CD4-positive, alpha-beta T cell treated with Interferon gamma for 1 hour (primary cell): ENCODE measurements around the gene OR10P1.

Experiments used
- DNase-seq: peaks from one replicate; pipeline ENCODE4 v3.0.0-alpha.2; 2020

Gene OR10P1

GRCh38 chr12:55652352-55652751 is 15.7 kb downstream of the OR10P1 start:
- DNase-seq: no peak

GRCh38 chr12:55653031-55653430 is 16.3 kb downstream of the OR10P1 start:
- DNase-seq: no peak

GRCh38 chr12:55654511-55655214 is 18.0 kb downstream of the OR10P1 start:
- no peak for DNase-seq

DNA sequence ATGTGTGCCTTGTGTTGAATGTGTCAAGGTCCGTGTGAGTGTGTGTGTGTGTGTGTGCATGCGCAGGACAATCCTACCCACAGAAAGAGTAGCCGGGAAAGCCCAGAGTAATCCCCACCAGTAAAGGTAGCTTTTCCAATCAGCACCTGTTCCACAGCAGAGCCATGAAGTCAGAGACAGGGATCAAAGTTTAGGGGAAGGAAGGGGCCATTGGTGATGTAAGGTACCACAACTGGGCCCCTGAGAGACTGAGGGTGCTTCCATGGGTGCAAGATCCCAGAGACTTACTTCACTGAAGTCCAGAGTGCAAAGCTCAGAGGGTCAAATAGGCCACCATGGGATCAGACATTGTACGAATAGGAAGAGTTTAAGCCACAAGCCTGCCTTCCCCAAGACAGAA is 20.5 kb downstream of the OR10P1 start:
- no peak for DNase-seq

GRCh38 chr12:55658212-55658611 is 21.5 kb downstream of the OR10P1 start:
- DNase-seq: no peak

DNA sequence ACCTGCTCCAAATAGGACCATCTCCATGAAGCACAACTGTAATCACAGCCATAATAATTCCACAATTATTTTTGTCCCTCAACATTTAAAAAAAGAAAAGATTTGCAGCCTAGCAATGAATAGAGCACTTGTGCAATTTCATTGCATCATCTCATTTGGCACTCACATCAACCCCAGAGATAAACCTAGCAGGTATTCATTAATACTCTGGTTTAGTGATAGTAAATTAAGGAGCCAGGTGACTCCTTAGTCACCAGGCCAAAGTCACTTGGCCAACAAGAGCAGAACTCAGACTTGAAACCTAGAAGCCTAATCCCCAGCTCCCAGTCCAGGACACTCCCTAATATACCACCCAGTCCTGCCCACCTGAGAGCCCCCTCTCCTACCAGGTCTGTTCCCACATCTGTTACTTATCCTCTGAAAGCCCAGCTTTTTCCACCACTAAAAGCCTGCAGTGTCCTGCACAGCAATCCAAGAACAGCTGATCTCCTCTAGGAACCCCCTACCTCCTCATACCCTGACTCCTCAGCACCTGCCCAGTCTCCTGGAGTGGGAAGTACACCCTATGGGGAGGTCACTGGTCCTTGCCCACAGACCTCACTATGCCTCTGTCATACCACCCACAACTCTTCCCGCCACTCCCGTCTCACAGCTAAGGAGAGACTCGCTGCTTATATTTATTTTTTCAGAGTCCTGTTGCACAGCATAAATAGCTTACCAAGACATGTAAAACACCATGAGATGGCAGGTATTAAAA is 22.1 kb downstream of the OR10P1 start:
- DNase-seq: no peak

DNA sequence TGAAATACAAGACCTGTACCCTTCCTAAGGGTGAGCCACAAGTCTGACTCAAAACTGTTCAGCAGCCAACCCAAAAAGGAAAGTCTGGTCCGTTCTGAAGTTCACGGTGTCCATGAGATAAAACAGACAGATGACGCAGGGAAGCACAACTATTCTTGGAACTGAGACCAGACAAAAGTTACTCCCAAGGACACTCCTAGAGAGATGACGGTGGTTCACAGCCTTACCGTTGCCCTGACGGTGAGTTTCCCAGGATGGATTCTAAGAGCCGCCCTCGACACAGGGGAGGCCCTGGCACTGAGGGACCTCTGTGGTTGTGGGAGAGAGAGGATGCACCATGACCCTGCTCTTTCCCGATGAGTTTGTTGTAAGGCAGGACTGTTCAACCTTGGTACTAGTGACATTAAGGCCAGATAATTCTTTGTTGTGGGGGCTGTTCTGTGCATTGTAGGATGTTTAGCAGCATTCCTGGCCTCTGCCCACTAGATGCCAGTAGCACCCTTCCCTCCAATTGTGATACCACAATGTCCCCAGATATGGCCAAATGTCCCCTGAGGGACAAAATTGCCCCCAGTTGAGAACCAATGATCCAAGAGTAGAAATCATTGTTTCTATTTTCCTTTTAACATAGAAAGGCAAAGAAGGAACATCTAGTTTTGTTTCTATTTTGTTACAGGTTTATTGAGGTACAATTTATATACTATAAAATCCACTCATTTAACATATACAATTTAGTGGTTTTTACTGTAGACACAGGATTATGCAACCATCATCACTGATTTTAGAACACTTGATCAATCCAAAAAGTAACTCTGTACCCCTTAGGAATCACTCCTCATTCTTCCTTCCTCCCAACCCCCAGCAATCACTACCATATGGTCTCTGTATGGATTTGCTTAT is 23.0 kb downstream of the OR10P1 start:
- no peak for DNase-seq

DNA sequence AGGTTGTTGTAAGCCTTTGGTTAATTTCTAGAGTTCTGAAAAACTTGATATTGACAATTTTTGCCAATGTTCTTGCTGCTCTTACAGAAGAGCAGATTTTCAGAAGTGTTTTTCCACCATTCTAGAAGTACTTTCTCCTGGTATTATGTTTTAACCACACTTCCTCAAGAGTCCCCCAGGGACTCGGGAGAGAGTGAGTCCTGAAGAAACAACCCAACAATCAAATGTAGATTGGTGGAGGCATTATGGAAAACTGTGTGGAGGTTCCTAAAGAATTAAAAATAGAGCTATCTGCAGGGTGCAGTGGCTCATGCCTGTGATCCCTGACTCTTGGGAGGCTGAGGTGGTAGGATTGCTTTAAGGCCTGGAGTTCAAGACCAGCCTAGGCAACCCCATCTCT is 26.7 kb downstream of the OR10P1 start:
- DNase-seq: no peak

GRCh38 chr12:55664826-55665225 is 28.1 kb downstream of the OR10P1 start:
- no peak for DNase-seq

DNA sequence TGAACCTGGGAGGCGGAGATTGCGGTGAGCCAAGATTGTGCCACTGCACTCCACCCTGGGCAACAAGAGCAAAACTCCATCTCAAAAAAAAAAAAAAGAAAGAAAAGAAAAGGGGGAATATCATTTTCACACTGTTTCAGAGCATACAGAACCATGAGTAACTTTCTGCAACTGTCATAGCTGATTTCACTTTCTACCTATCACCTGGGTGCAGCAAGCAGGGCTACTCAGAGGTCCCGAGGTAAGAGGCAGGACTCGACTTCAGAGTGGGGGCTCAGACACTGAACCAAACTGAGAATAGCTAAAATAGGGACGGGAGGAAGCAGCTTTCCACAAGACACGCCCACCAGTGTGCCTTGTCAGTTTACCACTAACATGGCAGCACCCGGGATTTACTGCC is 29.8 kb downstream of the OR10P1 start:
- no peak for DNase-seq

DNA sequence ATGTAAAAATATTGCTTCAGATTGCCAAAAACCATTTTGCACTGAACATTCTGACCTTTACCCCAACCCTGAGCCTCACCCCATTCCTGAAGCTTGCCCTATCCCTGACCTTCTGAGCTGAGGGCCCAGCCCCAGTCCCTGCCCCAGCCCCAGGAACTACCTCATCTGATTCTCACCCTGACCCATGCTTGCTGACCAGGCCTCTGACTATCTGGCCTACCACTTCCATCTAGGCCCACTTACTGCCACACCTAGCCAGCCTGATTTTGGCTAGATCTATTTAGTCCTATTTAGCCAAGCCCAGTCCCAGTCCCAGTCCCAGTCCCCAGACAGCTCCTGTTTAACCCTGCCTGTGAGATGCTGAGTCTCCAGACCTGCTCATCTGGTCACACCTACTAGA is 33.6 kb downstream of the OR10P1 start:
- DNase-seq: no peak

DNA sequence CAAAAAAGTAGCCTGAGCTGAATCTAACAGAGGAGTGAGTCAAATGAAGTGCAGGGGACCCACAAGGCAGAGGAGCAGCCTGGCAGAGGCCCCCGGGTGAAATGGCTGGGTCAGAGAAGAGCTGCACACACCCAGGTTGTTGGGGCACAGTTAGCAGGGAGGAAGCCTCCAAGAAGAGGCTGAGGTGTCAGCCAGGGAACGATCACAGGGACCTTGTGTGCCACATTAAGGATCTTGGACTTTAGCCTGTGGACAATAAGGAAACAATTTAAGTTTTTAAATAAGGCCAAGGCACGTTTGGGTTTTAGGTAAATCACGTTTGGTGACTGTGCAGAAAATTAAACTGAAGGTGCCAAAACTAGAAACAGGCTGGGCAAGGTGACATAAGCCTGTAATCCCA is 35.1 kb downstream of the OR10P1 start:
- no peak for DNase-seq

DNA sequence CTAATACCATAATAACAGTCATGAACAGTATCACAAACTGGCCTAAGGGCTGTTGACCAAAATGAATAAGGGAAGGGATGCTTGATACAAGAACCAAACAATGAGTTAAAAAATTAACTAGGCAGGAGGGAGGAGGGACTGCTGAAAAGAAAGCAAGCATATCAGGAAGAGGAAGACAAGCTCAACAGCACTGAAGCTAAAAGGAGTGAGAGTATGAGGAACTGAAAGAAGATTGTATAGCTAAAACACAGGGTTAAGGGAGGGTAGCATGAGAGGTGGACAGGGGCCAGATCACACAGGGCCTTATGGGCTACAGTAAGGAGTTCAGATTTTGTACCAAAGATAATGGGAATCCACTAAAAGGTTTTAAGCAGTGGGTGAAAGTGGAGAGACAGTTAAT is 36.9 kb downstream of the OR10P1 start:
- DNase-seq: no peak

DNA sequence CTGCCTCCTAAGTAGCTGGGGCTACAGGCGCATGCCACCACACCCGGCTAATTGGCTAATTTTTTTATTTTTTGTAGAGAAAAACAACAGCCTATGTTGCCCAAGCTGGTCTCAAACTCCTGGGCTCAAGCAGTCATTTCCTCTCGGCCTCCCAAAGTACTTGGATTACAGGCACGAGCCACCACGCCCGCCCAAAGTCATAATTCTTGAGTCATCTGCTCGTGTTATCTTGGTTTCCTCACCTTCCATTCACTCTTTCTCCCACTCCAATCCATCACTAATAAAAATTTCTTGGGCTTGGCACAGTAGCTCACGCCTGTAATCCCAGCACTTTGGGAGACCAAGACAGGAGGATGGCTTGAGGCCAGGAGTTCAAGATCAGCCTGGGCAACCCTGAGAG is 39.0 kb downstream of the OR10P1 start:
- peak; percentile 28 for DNase-seq

- no peak for DNase-seq
Observed at GRCh38 chr12:55676707-55677106, 40.0 kb downstream of the OR10P1 start.

DNA sequence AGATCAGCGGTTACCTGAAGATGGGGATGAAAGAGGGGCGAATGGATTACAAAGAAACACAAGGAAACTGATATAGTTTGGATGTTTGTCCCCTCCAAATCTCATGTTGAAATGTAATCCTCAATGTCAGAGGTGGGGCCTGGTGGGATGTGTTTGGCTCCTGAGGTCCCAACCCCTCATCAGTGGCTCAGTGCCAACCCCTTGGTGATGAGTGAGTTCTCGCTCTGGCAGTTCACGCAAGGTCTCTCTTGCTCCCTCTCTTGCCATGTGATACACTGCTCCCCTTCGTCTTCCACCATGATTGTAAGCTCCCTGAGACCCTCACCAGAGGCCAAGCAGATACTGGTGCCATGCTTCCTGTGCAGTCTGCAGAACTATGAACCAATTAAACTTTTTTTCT is 43.0 kb downstream of the OR10P1 start:
- DNase-seq: no peak

DNA sequence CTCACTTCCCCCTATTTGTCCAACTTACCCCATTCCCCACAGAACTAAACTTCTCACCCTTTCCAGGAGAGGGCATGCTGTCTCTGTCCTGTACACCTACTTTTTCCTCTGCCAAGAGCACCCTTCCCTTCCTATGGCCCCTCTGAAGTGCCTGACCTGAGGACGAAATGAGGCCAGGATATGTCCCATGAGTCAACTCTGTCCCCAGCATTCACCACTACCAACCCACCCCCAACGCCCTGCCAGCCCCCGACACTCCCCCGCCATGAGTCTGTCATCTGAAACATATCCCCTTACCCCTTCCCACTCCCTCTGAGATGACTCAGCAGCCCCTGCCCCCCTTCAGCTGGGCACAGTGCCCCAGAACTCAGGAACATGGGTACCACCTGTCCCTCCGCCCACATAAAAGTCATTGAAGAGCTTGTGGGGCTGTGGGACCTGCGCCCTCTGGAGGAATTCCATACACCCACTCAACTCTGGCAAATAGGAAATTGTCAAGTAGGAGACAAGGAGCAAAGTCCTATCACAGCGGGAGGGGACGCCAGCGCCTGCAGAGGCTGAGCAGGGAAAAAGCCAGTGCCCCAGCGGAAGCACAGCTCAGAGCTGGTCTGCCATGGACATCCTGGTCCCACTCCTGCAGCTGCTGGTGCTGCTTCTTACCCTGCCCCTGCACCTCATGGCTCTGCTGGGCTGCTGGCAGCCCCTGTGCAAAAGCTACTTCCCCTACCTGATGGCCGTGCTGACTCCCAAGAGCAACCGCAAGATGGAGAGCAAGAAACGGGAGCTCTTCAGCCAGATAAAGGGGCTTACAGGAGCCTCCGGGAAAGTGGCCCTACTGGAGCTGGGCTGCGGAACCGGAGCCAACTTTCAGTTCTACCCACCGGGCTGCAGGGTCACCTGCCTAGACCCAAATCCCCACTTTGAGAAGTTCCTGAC is 44.7 kb downstream of the OR10P1 start:
- peak; percentile 12 for DNase-seq

- DNase-seq: no peak
Observed at GRCh38 chr12:55682087-55682796, 45.5 kb downstream of the OR10P1 start.

GRCh38 chr12:55683676-55684075 is 47.0 kb downstream of the OR10P1 start:
- DNase-seq: no peak

GRCh38 chr12:55684761-55685370 is 48.2 kb downstream of the OR10P1 start:
- no peak for DNase-seq

GRCh38 chr12:55685671-55686070 is 49.0 kb downstream of the OR10P1 start:
- no peak for DNase-seq
